Fibroblast of mammary gland (primary cell): ENCODE results near the gene ADCY9.
A peak's percentile ranks its signal among the peaks of the same experiment; 100 is the strongest.

Experiments used
- DNase-seq: peaks from one replicate; pipeline ENCODE4 v3.0.0-alpha.2; 2010; ENCODE audit warnings: low read depth
- H3K4me3 ChIP-seq: 2 replicates; pipeline ENCODE4 v1.5.1; 2011; ENCODE audit warnings: low read depth, mild to moderate bottlenecking, low read length, moderate library complexity; ENCODE audit not compliant: control insufficient read depth
- CTCF ChIP-seq: conservative IDR thresholded peaks from 2 replicates; pipeline ENCODE4 v1.5.1; 2011; ENCODE audit warnings: low read depth, low read length, inconsistent platforms; ENCODE audit not compliant: control insufficient read depth, insufficient read depth

The ADCY9 gene

GRCh38 chr16:4067262-4068001 is 48.8 kb downstream of the ADCY9 start:
- TF ChIP-seq CTCF = no peak
- DNase-seq = peak; percentile 93
- H3K4me3 ChIP-seq = no peak overlapping the region

- DNase-seq = no peak
- no peak overlapping the region for H3K4me3 ChIP-seq
- no peak for TF ChIP-seq CTCF
Measured at GRCh38 chr16:4064950-4065352, 51.3 kb downstream of the ADCY9 start.

- DNase-seq = no peak
- no peak for TF ChIP-seq CTCF
- H3K4me3 ChIP-seq = no peak overlapping the region
Measured at GRCh38 chr16:4062212-4062802, 53.9 kb downstream of the ADCY9 start.

- no peak overlapping the region for H3K4me3 ChIP-seq
- no peak for TF ChIP-seq CTCF
- no peak for DNase-seq
Measured at GRCh38 chr16:4060823-4061222, 55.4 kb downstream of the ADCY9 start.

GRCh38 chr16:4060009-4060408 is 56.2 kb downstream of the ADCY9 start:
- no peak for DNase-seq
- H3K4me3 ChIP-seq = no peak overlapping the region
- no peak for TF ChIP-seq CTCF

GRCh38 chr16:4058386-4058785 is 57.9 kb downstream of the ADCY9 start:
- TF ChIP-seq CTCF = no peak
- no peak overlapping the region for H3K4me3 ChIP-seq
- DNase-seq = no peak
